NCI-H1694 (cell line): ENCODE results near the gene SPP2.

Experiments used
- DNase-seq: peaks from one replicate; lab custom pipeline; 2025; lab: John Stamatoyannopoulos, UW

Gene SPP2

DNA sequence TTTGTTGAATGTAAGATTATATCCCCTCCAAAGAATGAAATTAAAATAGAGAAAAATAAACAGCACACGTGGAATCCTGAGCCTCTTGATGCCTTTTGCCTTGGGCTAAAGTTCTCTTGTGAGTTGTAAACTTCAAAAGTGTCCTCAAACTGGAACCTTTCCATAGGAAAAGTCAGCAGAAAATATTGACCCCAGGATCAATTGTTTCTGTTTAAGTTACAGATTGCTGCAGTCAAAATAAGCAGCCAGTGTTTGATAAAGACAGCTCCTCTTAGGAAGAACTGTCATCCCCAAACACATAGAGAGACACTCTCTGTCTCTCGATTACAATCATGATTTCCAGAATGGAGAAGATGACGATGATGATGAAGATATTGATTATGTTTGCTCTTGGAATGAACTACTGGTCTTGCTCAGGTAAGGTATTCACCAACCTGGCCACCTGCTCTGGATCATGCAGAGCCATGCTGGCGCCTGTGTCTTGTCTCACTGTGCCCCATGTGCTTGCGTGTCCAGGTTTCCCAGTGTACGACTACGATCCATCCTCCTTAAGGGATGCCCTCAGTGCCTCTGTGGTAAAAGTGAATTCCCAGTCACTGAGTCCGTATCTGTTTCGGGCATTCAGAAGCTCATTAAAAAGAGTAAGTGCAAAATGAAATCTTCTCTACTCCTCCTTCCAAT lies at the start of gene SPP2:
Gene SPP2, plus strand, starts transcription at position 248 of the 681 bp plus-strand sequence. Its CDS starts 85 bp downstream, at position 333.
- no peak for DNase-seq

- DNase-seq = no peak
Observed at GRCh38 chr2:234001380-234002160, 48.9 kb upstream of the SPP2 start.

GRCh38 chr2:234002281-234002680 lies 48.2 kb upstream of the SPP2 start:
- DNase-seq = no peak

DNA sequence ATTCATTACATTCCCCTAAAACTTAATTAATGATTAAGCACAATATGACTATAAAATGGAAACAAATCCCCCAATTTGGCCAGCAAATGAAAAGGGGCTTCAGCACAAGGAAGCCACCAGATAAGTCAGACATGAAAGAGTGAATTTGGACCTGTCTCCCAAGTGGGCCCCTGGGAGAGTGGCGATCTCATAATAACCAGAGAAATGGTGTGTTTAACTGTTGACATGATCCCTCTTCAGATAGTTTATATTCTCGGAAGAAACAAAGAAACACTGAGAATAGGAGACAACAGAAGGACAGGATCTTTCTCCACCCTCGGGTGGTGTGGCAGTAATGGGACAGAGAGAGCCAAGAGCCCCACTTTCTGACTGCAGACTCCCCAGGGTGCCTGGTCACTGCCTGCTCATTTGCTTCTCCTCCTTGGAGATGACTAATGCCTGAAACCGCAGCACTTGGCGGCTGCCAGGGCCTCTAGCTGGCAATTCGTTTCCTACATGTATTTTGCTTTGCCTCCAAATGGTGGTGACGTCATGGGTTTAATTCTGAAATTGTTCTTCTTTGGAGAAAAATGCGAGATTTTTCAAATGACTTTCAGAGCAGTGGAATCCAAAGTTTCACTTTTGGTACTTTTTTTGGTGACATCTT lies 46.4 kb upstream of the SPP2 start:
- DNase-seq = no peak

GRCh38 chr2:234005126-234005525 lies 45.4 kb upstream of the SPP2 start:
- DNase-seq = no peak

DNA sequence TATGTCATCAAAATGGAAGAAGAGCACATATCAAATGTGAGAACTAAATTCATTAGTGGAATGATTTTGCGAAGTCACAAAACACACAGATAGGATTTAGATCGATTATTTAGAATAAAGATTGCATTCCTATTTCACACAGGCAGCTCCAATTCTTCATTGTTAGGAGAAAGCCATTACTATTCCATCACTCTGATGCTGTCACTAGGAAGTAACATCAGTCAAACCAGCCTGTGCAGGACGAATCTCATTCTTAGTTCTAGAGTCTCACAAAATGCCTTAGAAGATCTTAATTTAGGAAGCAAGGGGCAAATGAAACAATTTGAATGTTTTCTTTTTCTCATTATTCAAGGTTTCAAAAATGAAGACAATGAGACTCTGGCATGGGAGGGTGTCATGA lies 44.0 kb upstream of the SPP2 start:
- no peak for DNase-seq

DNA sequence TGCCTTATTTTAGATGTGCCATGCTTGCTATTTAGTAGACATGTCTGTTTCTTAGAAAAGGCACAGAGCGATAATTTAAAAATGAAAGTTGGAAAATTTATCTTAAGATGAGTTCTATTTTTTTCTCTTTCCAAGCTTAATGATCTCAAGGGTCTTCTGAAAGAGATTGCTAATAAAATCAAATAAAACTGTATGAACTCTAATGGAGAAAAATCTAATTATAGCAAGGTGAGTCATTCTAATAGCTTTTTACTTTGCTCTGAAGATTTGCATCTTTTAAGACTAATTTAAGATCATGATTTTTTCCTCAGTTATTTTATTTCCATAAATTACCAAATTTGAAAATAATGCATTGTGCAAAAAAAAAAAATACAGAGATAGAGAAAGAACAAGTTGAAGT lies 36.1 kb upstream of the SPP2 start:
- no peak for DNase-seq

DNA sequence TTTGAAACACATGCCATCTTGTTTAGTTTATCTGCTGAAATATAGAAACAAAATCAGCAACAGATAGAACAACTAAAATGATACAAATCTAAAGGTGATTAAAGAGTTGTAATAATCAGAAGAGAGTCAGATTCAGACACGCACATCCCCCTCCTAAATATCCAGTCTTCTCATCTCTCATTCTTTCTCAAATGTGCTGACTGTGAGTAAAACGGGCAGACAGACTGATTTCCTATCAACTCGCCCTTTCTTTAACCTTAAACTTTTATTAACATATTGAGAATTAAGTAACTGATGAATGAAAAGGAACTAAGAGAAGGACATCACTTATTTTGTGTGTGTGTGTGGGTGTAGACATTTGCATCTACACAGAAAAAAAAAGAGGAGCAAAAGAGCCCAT lies 34.6 kb upstream of the SPP2 start:
- no peak for DNase-seq

GRCh38 chr2:234019896-234020295 lies 30.6 kb upstream of the SPP2 start:
- no peak for DNase-seq

GRCh38 chr2:234020332-234020731 lies 30.2 kb upstream of the SPP2 start:
- DNase-seq = no peak

DNA sequence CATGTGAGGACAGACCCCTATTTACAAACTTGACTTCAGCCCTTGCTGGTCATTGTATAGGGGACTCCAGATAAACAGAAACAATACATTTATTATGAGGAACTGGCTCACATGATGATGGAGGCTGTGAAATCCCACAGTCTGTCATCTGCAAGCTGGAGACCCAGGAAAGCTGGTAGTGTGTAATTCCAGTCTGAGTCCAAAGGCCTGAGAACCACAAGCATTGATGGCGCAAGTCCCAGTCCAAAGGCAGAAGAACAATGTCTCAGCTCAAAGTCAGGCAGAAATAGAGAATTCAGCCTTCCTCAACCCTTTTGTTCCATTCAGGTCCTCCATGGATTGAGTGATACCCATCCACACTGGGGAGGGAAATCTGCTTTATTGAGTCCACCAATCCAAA lies 28.1 kb upstream of the SPP2 start:
- no peak for DNase-seq

DNA sequence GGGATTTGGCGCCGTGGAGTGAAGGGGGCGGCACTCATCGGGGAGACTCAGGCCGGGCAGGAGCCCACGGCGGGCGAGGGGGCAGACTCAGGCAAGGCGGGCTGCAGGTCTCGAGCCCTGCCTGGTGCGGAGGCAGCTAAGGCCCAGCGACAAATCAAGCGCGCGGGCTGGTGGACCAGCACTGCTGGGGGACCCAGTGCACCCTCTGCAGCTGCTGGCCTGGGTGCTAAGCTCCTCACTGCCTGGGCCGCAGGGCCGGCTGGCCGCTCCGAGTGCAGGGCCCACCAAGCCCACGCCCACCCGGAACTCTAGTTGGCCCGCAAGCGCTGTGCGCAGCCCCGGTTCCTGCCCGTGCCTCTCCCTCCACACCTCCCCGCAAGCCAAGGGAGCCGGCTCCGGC lies 26.2 kb upstream of the SPP2 start:
- no peak for DNase-seq

DNA sequence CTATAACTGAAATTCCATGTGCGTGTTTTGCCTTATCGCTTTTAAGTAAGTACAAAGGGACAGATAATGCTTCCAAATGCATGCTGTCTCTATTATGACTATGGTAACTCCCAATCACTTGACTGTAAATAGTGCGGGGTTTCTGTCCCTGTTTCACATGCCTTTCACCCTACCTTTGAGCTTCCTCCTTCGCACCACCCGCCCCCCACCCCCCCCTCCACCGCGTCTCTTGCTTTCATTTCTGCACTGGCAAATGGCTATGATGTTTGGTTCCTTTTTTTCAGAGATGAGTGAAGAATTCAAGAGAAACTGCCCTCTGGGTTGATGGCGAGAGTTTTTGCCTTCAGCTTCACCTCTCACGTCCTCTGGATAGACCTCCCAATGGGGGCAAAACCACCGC lies 25.0 kb upstream of the SPP2 start:
- no peak for DNase-seq

DNA sequence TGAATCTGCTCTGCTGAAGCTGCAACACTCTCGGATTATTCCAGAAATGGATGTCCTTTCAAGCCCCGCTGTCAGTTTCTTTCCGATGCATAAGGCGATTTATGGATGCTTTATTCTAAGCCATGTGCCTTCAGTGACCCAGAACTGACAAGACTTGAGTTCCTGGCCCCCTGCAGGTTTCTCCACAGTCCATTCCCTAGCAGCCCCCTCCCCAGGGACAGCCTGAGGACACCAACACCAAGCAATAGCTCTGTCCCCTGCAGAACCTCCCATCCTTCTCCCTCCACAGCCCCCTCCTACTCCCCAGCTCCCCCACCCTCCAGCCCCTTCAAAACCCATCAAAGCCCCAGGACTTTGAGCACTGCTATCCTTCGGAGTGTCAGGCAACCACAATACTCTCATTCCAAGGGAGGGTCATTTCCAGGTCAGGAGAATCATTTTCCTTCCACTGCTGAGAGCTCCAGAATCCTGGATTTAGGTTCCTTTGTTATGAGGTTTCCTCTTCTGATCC lies 24.6 kb upstream of the SPP2 start:
- DNase-seq = no peak

- no peak for DNase-seq
Observed at GRCh38 chr2:234026693-234027254, 23.7 kb upstream of the SPP2 start.

DNA sequence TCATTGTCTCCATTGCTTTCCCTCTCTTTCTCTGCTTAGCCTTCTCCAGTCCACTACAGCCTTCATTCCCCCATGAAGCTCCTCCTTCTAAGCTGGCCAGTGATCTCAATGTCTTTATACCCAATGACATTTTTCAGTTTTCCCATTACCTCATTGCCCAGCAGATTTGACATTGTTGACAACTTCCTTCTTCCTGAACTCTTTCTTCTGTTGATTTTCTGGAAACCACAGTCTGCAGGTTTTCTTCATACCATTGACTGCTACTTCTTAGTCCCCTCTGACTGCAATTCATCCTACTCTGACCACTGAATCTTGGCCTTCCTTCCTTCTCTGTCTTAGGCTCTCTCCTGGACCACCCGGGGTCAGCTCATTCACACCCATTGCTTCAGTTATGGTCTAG lies 22.9 kb upstream of the SPP2 start:
- DNase-seq = no peak

GRCh38 chr2:234029150-234029733 lies 21.3 kb upstream of the SPP2 start:
- DNase-seq = no peak

- DNase-seq = no peak
Observed at GRCh38 chr2:234031207-234031606, 19.3 kb upstream of the SPP2 start.

DNA sequence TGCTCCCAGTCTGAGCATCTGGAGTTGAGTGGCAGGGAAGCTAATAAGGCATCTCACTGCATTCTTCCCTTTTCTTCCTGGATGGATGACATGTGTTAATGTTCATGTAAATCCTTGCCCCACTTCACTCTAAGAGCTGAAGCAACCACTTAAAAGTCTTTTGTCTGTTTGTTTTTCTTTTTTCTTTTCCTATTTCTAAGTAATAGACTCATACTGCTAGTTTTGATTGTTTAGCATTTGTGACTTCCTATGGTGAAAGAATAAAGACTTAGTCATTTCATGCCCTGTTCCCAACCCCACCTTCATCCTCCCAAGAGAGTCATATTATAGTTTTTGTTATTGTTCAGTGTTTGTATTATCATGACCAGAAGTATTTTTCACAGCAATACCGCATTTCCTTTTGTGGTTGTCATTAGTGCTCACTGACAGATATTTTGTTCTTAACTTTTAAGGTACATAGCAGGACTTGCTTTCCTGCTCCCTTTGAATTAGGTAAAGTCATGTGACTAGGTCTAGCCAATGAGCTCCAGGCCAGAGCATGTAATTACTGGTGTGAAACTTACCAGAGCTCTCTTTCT lies 18.1 kb upstream of the SPP2 start:
- DNase-seq = no peak

GRCh38 chr2:234033174-234033573 lies 17.3 kb upstream of the SPP2 start:
- DNase-seq = no peak

DNA sequence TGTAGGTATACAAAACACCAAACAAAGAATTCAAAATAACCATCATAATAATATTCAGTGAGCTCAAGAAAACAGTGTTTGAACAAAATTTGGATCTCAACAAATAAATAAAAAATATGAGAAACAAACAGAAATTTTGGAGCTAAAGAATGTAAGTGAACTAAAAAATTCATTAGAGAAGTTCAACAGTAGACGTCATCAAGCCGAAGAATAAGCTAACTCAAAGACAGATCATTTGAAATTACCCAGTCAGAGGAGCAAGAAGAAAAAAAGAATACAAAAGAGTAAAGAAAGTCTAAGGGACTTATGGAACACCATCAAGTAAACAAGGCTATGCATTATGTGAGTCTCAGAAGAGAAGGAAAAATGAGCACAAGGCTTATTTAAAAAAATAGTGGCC lies 16.6 kb upstream of the SPP2 start:
- DNase-seq = no peak
